Fibroblast of the aortic adventitia (primary cell): Measurements from ENCODE around the gene ME2. TPM values are rescaled to one million over a fixed set of nuclear protein-coding genes. Genes with fewer than 3 reads are reported as not detected.

Experiments
- DNase-seq: peaks from one replicate; pipeline ENCODE4 v3.0.0-alpha.2; 2010; ENCODE audit warnings: low read depth
- H3K4me3 ChIP-seq: 2 replicates; pipeline ENCODE4 v1.5.1; 2011; ENCODE audit warnings: low read depth, mild to moderate bottlenecking, control low read depth, low read length, moderate library complexity
- CTCF ChIP-seq: IDR thresholded peaks from 2 replicates; pipeline ENCODE4 v1.5.1; 2011; ENCODE audit warnings: mild to moderate bottlenecking, low read length, control low read depth, inconsistent platforms; ENCODE audit not compliant: insufficient read depth
- total RNA-seq: library from RNA; depleted of rRNA; stranded (reverse); fragments of >200 nt; gene quantifications from 2 replicates; pipeline ENCODE4 v1.2.3, GENCODE V29; 2012; ENCODE audit warnings: low replicate concordance

The ME2 gene
- total RNA-seq, 1 donor: 48.6 TPM

DNA sequence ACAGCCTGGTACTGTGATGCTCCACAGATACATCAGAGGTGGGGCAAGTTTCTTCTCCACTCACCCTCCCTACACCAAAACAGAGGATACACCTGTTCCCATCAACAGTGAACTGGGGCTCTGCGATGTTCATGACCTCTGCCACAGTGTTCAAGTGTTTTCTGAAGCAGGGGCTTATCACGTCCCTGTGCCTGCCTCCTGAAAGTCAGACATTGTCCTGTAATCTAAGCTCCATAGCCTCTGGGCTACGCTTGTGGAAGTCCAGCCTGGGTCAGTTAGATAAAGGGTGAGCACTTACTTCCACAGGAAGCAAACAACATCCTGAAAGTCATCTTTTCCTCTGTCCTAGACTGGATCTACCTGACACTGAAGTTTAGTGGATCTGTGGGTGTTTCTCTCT, 38.9 kb upstream of the ME2 start:
- TF ChIP-seq CTCF: no peak
- no peak for DNase-seq
- H3K4me3 ChIP-seq: no peak overlapping the region

GRCh38 chr18:50842846-50843245, 36.1 kb upstream of the ME2 start:
- no peak for TF ChIP-seq CTCF
- H3K4me3 ChIP-seq: no peak overlapping the region
- DNase-seq: no peak

- no peak for DNase-seq
- TF ChIP-seq CTCF: no peak
- no peak overlapping the region for H3K4me3 ChIP-seq
These were observed 34.4 kb upstream of the ME2 start for GRCh38 chr18:50844554-50844953.

- no peak for TF ChIP-seq CTCF
- DNase-seq: no peak
- H3K4me3 ChIP-seq: no peak overlapping the region
These were observed 34.0 kb upstream of the ME2 start for GRCh38 chr18:50844960-50845359.

- DNase-seq: peak; percentile 85
- H3K4me3 ChIP-seq: no peak overlapping the region
- TF ChIP-seq CTCF: no peak
These were observed 31.7 kb upstream of the ME2 start for GRCh38 chr18:50847192-50847591.

DNA sequence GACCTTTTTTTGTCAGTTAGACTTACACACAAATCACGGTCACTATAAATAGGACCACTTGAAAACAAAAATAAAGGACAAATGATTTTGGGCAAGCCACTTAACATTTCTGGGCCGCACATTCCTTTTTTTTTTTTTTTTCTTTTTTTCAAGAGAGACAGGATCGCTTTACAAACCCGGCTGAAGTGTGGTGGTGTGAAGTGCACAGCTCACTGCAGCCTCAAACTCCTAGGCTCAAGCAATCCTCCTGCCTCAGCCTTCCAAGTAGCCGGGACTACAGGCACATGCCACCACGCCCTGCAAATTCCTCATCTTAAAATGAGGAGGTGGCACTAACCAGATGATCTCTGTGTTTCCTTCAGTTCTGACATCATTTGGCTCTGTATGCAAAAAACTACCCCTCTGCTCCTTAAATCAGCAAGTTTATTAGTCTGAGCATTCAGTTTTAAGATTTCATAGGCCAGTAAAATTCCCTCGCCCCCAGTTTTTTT, 30.8 kb upstream of the ME2 start:
- DNase-seq: no peak
- no peak for TF ChIP-seq CTCF
- no peak overlapping the region for H3K4me3 ChIP-seq

DNA sequence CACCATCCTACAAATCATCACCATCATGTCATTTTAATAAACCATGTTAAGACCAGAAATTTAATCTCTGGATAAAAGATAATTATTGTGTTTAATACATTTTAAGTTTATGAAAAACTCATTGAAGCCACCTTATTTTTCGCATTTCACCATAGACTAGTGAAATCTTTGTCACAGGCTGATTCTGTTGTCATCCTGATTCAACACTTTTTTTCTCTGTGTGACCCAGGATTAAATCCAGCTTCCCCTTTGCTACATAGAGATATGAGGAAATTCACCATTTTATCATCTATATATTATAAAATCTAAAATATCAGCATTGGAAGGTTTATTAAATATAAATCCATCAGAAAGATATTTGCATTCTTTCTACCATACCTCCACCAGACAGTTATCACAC, 29.9 kb upstream of the ME2 start:
- no peak for TF ChIP-seq CTCF
- H3K4me3 ChIP-seq: no peak overlapping the region
- no peak for DNase-seq
